Measurements from ENCODE around the gene LSMEM2.
"Not testable (repeated sequence)": the region's sequence is repeated elsewhere in the genome, so short reads cannot be mapped to it uniquely, and the experiment has no call there.

Gene LSMEM2

DNA sequence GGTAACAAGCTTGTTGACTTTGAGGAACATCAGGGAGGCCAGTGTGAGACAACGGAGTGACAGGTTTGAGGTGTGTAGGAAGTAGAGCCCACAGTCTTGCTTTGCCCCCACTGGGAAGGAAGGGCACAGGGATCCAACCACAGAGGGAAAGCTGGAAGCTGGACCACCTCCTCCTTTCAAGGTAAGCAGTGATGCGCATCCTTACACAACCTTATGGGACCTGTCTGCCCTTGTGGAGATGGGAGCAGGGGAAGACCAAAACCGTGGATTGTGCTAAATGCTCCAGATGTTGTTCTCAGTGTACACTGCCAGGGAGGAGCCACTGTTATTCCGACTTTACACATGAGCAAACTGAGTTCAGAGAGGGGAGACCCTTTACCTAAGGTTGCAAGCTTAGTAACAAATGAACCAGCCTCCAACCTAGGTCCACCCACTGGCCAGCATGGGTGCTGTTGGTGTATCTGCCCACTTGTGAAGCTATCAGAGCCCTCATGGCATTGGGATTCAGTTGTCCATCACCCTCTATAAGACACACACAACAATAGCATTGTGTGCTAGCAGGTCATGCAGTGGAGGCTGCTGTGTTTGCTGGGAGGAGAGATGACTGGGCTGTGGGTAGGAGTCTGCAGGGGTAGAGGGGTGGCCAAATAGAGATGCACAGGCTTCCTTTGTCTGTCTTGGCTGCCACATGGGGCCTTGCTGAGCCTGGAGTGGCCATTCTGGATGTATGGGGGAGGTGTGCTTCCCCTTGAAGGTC, 586 bp upstream of the LSMEM2 start:
- DNase-seq (ENCODE audit: low read depth in 2 of 2) = no peak

DNA sequence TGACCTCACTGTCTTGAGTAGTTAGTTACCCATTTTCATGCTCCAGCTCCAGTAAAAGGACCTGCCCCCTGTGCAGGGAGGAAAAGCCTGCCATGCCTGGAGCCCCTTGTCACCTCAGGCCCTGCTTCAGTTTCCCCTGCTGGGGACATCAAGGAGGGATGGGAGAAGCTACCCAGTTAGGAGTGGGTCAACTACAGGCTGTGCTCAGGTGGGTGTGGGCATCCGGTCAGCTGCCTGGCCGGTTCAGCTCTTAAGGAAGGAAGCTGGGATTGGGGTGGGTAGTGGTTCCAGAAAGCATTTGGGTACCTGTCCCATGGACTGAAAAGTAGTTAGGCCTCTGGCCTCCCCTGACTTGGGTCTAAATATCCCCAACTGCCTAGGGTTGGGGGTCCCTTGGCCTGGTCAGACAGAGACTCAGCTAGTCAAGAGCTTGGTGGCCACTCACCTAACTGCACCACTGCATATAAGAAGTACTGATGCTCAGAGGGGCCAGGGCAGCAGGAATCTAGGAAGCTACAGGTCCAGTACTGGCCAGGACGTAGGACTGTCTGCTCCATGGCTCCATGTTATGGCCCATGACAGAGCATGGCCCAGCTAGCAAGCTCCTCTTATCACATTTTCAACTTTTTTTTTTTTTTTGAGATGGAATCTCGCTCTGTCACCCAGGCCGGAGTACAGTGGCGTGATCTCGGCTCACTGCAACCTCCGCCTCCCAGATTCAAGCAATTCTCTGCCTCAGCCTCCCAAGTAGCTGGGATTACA, 549 bp downstream of the LSMEM2 start:
- DNase-seq (ENCODE audit: low read depth in 2 of 2) = no peak

DNA sequence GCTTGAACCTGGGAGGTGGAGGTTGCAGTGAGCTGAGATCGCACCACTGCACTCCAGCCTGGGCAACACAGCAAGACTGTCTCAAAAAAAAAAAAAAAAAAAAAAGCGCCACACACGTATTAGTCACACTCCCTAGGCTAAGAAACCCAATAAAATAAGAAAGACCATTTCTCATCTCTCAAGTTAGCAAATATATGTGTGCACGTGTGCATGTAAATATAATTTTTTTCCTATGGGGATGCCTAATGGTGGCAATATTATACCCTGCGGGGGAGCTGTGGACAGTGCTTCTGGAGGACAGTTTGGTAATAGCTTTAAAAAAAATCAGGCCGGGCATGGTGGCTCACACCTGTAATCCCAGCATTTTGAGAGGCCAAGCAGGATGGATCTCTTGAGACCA, 5.2 kb downstream of the LSMEM2 start:
- not testable (repeated sequence) for DNase-seq (ENCODE audit: low read depth in 2 of 2)

DNA sequence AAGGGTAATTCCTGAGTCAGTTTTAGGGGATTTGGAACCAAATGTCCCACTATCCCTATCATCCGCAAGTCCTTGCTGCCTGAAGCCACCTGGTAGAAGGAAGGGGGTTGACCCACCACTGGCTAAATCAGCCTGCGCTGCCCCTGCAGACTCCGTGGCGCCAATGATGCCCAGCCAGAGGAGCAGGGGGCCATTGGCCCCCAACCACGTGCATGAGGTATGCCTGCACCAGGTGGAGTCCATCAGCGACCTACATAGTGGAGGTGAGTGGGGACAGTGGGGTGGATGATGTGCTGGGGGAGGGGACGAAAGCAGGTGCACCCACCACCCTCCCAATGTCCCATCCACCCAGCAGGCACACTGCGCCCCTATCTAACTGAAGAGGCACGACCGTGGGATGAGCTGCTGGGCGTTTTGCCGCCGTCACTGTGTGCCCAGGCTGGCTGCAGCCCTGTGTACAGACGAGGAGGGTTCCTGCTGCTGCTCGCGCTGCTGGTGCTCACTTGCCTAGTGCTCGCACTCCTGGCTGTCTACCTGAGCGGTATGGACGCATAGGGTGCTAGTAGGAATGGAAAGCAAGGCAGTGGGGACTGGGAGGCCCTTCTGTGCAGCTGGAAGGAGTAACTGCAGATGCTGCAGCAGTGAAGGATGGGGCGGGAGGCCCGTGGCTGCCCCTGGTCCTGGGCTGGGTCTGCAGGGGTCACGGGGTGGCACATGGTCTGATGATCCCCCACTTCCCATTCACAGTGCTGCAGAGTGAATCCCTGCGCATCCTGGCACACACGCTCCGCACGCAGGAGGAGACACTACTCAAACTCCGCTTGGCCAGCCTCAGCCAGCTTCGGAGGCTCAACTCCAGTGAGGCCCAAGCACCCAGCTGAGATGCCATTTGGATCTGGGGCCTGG, 7.7 kb downstream of the LSMEM2 start:
- no peak for DNase-seq (ENCODE audit: low read depth in 2 of 2)

DNA sequence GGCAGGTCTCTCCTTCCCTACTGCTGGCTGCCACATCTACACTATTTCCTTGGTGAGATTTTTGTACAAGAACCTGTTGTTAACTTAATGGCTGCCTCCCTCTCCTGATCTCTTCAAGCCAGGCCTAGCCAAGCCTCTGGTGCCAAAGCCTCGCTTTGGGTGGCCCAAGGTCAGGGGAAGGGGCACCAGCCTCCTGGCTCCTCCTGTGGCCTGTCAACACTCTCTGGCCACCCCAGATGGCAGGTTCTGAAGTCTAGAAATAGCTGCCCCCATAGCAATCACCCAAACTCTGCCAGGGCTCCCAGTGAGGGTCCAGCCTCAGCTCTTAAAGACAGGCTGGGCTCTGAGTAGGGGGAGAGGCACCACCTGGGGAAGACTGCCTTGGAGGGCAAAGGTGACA, 8.4 kb downstream of the LSMEM2 start:
- no peak for DNase-seq (ENCODE audit: low read depth in 2 of 2)

DNA sequence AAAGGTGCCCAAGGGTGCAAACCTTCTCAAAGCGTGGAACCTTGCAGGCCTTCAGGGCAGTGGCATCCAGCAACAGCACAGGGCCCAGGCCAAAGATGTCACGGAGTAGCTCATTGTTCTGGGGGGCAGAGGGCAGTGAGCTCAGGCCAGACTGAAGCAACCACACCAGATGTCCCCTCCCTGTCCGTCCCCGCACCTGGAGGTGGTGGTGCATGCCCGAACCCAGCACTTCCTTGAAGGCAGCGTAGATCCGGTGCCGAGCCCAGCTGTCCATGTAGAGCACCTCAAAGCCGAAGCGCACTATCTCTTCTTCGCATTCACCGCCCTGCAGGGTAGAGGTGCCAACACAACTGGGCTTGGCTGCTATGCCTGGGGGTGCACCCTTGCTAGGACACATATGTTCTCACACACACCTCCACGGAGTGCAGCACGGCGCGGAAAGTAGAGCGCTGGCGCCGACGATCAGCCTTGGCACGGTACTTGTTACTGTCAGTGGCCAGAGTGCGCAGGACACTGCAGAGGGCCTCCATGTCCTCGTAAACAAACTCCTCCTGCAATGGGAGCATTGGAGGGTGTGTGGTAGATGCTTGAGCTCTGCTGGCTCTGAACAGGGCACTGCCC, 9.6 kb downstream of the LSMEM2 start:
- no peak for DNase-seq (ENCODE audit: low read depth in 2 of 2)

DNA sequence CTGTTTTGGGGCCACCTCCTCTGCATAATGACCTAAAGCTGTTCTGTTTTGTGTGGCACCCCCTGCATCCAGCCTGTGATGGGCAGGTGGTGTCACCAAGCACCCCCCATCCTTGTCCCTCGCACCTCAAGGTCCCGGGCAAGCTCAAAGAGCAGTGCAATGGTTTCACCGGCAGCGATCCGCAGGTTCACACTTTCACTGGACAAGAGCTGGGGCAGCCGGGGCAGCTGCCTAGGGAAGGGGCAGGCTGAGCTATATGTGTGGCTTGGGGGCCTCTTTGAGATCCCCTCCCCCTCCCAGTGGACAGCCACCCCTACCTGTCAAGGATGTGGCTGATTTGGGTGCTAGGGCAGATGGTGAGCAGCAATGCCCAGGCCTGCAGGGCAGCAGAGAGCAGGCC, 10.2 kb downstream of the LSMEM2 start:
- no peak for DNase-seq (ENCODE audit: low read depth in 2 of 2)

DNA sequence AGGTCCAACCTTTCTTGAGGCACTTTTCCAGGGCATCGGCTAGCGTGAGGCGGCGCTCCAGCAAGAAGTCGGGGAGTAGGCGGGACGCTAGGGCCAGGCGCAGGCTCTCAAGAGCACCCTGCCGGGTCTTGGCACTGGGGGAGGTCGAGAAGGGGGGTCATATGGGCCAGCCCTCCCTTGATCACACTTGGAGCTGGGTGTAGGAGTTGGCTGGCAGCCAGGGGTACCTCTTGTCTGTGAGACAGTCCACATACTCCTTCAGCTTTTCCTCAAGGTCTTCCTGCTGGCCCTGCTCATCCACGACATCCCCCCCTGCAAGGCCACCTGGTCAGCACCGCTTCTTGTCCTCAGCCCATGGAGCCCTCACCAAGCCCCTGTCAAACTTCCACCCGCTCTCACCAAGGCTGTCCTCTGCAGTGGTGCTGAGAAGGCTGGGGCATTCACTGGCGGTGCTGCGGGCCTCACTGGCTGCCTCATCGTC, 11.3 kb downstream of the LSMEM2 start:
- no peak for DNase-seq (ENCODE audit: low read depth in 2 of 2)

DNA sequence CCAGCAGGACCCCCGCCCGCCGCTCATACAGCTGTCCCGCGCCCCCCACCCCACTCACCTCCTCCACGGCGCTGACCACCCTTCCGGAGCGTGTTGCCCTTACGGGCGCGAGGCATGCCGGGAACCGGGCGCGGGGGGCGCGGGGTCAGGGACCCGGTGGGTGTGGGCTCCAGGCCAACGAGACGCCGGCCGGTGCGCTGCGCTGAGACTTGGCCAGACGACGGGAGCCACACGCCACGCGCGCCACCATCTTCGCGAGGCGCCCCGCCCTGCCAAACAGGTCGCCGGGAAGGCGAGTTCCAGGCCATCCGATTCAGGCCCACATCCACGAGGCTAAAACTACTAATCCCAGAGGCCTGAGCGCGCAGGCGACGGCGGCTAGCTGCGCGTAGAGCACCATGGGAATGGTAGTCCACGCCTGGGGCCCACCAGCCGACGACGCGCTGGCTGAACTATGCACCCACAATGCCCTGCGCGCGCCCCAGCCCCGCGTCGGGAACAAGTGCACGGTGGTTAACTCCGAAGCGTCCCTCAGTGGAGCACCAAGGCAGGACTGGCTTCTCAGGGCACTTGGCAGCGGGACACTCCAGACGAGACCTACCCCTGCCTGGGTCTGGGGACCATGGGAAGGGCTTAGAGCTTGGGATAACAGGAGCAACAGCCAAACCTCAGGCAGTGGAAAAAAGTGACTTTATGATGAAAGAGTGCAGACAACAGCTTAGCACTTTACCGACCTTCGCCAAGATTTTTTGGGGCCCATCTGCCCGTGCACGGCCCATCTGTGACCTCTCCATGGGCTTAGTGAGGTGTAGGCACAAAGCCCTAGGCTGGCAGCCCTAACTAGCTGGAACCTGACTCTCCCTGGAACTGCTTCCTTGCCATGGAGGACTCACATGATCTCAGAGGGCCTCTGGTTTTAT, 13.5 kb downstream of the LSMEM2 start, which contains the start of gene IFRD2:
TSS of gene IFRD2 (minus strand) at position 271 of the 920 bp plus-strand sequence. CDS start at position 116, 155 bp downstream.
- DNase-seq (ENCODE audit: low read depth in 2 of 2) = peak; percentile 93 to 95

DNA sequence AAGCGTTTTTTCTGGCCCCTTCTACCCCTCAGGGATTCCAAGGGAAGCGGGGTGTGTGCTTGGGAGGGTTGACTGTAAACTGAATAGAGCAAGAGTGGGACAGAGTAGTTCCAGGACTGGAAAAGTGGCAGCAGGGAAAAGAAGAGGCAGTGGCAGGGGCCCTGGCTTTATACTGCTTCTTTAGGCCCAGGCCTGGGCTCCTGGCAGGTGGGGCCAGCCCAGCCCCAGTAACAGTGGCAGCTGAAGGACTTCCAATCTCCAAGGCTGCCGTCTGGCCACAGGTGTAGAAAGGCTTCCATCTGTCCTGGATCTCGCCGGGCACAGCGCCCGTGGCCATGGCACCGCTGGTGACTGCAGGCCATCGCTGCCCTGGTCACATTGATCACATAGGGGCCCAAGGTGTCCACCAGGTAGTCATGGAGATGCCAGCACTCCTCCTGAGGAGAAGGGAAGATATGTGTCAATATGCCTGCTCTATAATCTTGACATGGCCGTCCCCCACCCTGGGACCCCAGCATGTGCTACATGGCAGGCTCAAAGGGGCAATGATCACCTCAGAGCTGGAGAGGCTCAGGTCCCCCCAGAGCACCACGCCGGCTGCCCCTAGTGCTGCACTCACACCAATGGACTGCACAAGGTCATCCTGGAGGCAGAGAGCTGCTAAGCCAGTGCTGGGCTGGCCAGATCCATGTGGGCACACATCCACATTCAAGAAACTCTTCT, 14.4 kb downstream of the LSMEM2 start:
- no peak for DNase-seq (ENCODE audit: low read depth in 2 of 2)

DNA sequence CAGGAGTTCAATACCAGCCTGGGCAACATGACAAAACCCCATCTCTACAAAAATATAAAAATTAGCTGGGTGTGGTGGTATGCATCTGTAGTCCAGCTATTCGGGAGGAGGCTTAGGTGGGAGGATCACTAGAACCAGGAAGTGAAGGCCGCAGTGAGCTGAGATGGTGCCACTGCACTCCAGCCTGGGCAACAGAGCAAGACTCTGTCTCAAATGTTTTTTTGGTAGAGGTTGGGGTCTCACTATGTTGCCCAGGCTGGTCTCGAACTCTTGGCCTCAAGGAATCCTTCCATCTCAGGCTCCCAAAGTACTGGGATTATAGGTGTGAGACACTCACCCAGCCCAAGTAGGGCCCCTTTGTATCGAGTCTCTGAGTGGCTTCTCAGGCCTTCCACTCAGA, 15.2 kb downstream of the LSMEM2 start:
- no peak for DNase-seq (ENCODE audit: low read depth in 2 of 2)

DNA sequence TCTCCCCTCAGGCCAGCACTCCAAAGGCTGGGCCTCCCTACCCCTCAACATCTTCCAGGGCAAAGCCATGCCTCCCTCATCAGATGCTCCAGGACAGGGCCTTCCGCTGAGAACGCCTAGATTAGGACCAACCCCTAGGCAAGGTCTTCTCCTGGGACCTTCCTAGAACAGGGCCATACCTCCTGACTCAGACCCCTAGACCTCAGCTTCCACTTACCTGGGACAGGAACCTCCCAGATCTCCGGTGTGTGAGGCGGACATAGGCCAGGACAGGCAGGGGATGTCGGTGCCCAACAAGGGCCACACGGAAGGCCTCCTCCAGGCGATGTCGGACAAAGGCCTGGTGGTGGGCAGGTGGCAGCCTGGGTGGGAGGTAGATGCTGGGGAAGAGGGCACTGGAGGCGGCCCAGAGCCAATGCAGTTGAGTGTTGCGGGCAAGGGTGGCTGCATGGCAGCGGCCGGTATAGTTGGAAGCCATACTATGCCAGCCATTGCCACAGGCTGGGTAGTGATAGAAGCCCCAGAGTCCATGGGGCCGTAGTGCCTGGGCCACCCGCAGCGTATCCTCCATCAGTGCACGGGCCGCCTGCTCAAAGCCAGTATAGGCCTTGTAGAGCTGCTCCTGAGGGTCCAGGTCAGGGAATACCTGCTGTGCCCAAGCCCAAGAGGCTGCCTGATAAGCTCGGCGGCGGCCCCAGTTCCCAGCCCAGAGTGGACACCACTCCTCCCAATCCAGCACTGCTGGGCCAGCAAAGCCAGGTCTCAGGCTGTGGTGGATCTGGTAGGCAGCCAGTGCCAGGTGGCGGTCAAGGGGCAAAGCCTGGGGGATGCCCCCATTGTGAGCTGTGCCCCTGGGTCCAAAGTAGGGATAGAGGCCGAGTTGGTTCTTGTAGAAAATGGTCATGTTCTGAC, 15.9 kb downstream of the LSMEM2 start:
- DNase-seq (ENCODE audit: low read depth in 2 of 2) = no peak

DNA sequence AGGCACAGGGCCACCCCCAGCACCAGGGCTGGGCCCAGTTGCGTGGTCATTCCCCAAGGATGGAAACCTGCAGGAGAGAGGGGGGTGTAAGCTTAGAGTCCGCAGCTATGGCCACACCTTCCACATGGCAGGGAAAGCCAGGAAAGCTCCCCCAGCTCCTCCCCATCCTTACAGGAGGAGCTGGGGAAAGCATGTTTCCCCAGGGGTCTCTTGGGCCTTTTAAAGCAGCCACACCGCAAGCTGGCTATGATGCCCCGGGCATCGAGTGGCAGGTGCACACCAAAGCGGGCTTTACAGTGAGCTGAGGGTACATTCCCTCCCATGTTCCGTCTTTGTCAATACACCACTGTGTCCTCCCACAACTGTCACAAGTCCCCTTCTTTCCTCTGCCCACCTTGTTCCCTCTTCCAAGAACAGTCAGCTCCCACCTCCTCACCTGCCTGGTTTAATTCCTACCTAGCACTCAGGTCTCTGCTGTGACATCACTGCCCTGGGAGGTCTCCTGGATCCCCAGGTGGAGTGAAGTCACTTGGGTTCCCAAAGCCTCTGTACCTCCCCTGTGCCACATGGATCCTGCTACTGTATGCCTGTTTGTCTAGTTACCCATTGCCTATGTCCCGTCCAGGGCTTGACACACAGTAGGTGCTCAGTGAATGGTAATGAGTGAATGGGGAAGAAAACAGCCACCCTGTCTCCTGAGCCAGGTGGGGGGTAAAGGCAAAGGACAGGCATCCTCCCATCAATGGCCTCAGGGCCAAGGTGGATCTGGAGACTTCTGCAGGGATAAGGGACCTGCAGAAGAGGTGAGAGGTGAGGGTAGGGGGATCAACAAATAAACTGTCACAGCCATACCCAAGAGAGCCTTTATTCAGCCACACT, 16.9 kb downstream of the LSMEM2 start:
- DNase-seq (ENCODE audit: low read depth in 2 of 2) = no peak

DNA sequence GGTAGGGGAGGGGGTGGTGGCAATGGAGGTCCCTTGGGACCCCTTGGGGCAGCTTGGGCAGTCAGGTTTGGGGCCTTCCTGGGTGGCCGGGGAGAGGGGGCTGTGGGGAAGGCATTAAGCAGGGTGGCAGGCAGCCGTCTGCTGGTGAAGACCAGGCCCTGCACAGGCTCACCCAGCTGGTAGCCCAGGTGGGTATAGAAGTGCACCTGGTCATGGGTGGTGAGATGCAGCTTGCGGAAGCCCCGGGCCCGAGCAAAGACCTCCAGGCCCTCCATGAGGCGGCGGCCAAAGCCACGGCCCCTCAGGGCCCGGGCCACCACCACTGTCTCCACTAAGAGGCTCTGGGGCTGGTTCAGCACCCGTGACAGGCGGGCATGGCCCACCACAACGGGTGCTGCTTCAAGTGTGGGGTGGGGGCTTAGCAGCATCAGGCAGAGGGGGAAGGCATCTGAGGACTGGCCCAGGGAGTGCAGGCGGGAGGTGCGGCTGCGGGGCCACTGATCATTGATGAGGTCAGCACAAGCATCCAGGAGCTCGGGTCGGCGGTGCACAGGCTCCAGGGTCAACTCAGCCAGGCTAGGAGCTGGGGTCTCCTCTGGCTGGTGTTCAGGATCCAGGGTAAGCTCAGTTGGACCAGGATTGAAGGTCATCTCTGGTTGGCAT, 18.0 kb downstream of the LSMEM2 start:
- DNase-seq (ENCODE audit: low read depth in 2 of 2) = no peak

DNA sequence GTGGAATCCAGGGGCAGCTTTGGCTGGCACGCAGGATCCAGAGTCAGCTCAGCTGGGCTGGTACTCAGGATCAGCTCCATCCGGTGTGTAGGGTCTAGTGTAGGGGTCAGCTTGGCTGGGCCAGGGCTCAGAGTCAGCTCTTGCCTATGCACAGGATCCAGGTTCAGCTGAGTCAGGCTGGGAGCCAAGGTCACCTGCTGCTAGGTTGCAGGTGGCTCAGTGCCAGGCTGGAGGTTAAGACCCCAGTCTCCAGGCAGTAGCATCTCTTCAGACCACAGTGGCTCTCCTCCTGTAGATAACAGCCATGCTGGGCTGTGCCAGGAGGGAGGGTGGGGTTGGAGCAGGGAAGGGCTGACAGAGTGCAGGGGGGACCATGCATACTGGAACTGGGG, 18.5 kb downstream of the LSMEM2 start:
- DNase-seq (ENCODE audit: low read depth in 2 of 2) = no peak

DNA sequence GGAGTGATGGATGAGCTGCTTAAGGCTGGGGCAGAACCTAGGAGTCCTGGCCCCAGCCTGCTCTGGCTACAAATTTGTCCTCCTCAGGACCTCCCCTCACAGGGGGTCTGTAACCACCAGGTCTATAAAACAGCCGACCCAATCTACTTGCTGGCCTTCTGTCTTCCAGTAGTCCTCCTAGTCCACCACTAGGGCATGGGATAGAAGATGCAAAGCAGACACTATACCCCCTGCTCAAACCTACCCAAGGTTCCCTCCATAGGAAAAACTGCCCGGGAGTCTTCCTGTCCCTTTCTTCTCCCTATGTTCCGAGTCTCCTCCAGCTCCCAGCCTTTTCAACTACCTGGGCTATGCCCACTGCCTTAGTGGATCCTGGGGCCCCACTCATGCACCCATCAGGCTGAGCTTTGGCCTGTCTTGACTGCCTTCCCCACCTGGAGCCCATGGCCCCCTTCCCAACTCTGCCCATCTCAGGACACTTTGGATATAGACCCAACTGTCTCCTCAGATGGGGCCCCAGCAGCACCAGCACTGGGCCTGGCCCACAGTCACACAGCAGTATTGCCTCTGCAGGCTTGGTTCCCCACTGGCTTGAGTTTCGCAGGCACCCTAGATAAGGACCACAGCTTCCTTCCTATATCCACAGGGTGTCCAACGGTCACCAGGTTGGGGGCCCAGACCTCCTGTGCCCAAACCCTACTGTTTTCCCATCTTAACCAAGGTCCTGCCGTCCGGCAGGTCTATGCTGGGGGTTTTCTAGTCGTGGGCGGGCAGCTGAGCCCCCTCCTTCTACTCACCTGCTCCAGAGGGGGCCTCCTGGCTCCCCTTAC, 19.2 kb downstream of the LSMEM2 start:
- no peak for DNase-seq (ENCODE audit: low read depth in 2 of 2)
